Gastroesophageal sphincter (tissue), 3 donors: ENCODE data around the gene ECM2.

Experiments used
- CTCF ChIP-seq, 4 experiments: fragments of 200-600 bp in 2 of 4; fragments of 450-650 bp in 2 of 4; sonication (generic) in 1 of 4; IDR thresholded peaks; one replicate each; pipeline ENCODE4 v1.5.1; 2017 to 2019; ENCODE audit warnings: antibody characterized with exemption in 4 of 4, mild to moderate bottlenecking in 2 of 4, moderate library complexity in 2 of 4
- POLR2A ChIP-seq, 2 donors: fragments of 450-650 bp; IDR thresholded peaks; one replicate each; pipeline ENCODE4 v1.6.1; 2017; ENCODE audit warnings: antibody characterized with exemption in 2 of 2, mild to moderate bottlenecking in 2 of 2, moderate library complexity in 1 of 2

- TF ChIP-seq CTCF (IDR thresholded peaks at IDR 0.05) (no peak), POLR2A (IDR thresholded peaks at IDR 0.05) (no peak)
Observed at GRCh38 chr9:92514635-92515034, 21.2 kb downstream of the ECM2 start.
